GF-D8 (cell line): ENCODE data around the gene VSTM2L.

Source experiments
- DNase-seq: peaks from one replicate; lab custom pipeline; 2025; lab: John Stamatoyannopoulos, UW

The VSTM2L gene

DNA sequence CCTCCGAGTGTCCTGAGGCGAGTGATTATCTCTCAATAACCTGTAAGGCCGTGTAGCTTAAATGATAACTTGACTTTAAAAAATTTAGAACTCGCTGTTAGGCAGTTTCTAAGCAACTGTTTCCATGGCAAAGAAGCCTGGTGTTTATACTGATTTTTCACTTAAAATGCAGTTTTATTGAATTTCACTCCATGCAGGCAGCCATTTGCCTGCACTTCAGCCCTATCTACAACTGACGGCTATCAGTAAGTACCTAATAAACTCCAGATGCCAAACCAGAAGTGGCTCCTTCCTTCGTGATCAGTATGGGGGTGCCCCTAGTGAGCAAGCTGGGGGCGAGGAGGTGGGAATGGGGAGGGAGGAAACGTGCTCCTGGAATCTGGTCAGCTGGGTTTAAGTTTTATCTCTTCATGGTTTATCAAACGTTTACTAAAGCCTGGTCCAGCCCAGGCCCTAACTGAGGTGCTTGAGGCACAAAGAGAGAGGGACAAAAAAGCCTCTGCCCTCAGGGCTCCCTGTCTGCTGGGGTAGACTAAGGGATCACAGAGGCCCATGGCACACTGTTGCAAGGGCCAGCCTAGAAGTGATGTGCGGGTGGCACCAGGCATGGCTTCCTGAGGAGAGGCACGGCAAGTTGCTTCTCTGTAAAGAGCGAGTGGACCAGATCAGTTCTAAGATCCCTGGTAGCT lies 84.8 kb downstream of the VSTM2L start:
- no peak for DNase-seq

- DNase-seq = no peak
These were observed 85.5 kb downstream of the VSTM2L start for GRCh38 chr20:37988306-37988954.

DNA sequence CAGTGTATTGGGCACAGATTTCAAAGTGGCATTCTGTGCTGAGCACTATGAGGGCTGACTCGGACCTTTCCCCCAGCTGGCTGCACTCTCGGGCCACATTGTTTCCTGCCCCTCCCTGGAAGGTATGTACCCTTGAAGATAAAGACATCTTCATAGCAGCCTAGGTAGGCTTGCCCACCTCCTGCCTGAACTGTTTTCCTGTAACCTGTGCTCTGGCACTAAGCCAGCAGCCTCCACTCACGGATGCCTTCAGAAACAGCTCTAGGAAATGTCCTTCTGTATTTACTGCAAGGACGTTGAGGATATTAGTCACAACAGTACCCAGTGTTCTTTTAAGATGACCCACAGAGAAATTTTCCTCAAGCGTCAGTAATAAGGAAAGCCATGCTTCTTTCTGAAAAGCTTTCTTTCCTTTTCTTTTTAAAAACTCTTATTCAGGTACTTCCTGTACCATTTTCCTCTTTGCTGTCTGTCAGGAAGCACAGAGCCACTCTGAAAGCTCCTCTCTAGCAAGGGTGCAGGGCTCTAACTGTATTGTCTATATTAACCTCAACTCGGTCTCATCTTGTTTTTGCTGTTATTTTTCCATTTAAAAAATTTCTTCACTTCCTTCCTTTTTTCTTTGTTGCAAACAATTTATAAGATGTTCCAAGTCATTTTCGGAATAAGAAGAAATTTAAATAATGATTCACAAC lies 86.8 kb downstream of the VSTM2L start:
- no peak for DNase-seq

DNA sequence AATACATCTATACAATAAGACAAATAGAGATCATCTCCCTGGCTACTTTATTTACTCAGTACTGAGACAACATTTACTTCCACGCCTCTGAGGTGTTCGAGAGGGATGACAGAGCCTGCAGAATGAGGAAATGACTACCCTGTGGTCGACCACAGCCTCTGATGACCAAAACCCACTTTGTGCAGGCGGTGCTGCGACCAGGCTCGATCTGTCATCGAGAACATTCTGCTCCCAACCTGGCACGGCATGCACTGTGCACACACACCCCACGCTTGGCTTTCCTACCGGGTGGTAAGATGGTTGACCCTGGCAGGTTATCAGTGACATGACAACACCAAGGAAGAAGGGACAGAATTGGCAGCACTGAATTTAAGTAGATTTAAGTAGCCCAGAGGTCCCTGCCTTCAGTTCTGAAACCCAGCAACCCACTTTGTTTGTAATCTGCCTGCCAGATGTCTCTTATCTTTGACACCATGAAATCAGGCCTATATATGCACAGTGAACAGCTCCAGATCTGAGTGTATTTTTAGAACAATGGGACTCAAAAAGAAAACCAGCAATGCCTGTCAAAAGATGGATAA lies 87.7 kb downstream of the VSTM2L start:
- DNase-seq = peak; percentile 61

- no peak for DNase-seq
These were observed 88.4 kb downstream of the VSTM2L start for GRCh38 chr20:37991157-37991866.

- DNase-seq = no peak
These were observed 89.0 kb downstream of the VSTM2L start for GRCh38 chr20:37991908-37992307.

DNA sequence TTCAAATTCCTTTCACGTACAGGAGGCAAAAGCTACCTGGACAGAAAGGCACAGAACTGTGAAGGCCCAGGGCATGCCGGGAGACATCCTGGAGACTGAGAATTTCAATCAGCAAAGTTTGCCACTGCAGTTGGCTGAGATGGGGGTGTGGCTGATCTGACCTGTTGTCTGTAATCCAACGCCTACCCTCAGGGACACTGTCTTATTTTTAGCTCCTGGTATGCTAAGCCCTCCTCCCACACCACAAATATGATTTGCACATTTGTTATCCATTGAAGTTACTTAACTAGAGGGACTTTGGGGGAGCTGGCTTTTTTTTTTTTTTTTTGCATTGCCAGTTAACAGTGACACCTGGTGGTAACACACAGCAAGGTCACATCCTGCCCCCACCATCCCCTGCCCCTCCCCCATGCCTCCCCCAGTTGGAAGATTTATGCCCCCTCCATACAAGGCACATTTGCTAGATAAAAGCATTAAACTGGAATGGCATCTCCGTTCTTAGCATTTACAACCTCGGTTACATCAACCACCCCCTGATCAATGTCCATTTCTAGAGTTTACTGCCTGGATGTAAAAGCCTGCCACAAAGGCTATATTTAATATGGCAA lies 90.0 kb downstream of the VSTM2L start:
- no peak for DNase-seq

- no peak for DNase-seq
These were observed 91.6 kb downstream of the VSTM2L start for GRCh38 chr20:37994512-37994911.
